Prostate gland (tissue), 2 donors: ENCODE measurements around the gene NINJ1.

Experiments
- CTCF ChIP-seq, 4 experiments: fragments of 200-600 bp in 2 of 4; fragments of 450-650 bp in 2 of 4; sonication (generic) in 2 of 4; IDR thresholded peaks; 1 replicate in 3 of 4; 2 replicates in 1 of 4; pipeline ENCODE4 v1.5.1; 2016 to 2019; ENCODE audit warnings: antibody characterized with exemption in 4 of 4, mild to moderate bottlenecking in 2 of 4, moderate library complexity in 2 of 4
- POLR2A ChIP-seq: fragments of 450-650 bp; IDR thresholded peaks from one replicate; pipeline ENCODE4 v1.6.1; 2016; ENCODE audit warnings: antibody characterized with exemption, mild to moderate bottlenecking
- POLR2AphosphoS5 ChIP-seq: sonication (generic); formaldehyde crosslinking; IDR thresholded peaks from one replicate; pipeline ENCODE4 v1.6.1; 2017; ENCODE audit warnings: antibody characterized with exemption

GRCh38 chr9:93127395-93127911, 6.6 kb downstream of the NINJ1 start:
- TF ChIP-seq CTCF (IDR thresholded peaks at IDR 0.05), result no peak
- no peak for TF ChIP-seq POLR2A
- no peak for TF ChIP-seq POLR2AphosphoS5
